GM12878 (cell line): Measurements from ENCODE around the gene SRPX2. TPM values are rescaled to one million over a fixed set of nuclear protein-coding genes. Genes with fewer than 3 reads are reported as not detected.

Experiments used
- ATAC-seq: fragments of 200-7000 bp; cut with Tn5 transposase; 3 replicates; pipeline ENCODE4 v1.9.1; 2020; ENCODE audit warnings: mild to moderate bottlenecking, moderate library complexity
- Bru-seq: library from RNA; stranded (reverse); fragments of 400-500 nt; gene quantifications from one replicate; lab custom pipeline; 2021; lab: Mats Ljungman, UMichigan
- BruChase-seq, 2 experiments: library from RNA; stranded (reverse); fragments of 400-500 nt; gene quantifications; one replicate each; lab custom pipeline; 2021; lab: Mats Ljungman, UMichigan
- BruUV-seq: library from RNA; stranded (reverse); fragments of 400-500 nt; replicated peaks from 2 replicates; lab custom pipeline; 2021; lab: Mats Ljungman, UMichigan
- CTCF ChIA-PET: fragments of 300-600 bp; sonication (Branson Sonifier 250); formaldehyde crosslinking; extraction: SDS; loops from one replicate; lab custom pipeline; 2021; ENCODE audit warnings: inconsistent platforms; lab: Yijun Ruan, JAX
- POLR2A ChIA-PET: fragments of 350-600 bp; formaldehyde crosslinking; extraction: SDS; loops from one replicate; lab custom pipeline; 2021; ENCODE audit warnings: inconsistent platforms; lab: Charles Lee
- RAD21 ChIA-PET: fragments of 300-600 bp; sonication (Branson Sonifier 250); formaldehyde crosslinking; loops from one replicate; lab custom pipeline; 2023; ENCODE audit warnings: antibody characterized with exemption; ENCODE audit not compliant: unreplicated experiment; lab: Charles Lee
- SMC1A ChIA-PET: fragments of 300-600 bp; sonication (Branson Sonifier 250); formaldehyde crosslinking; loops from one replicate; lab custom pipeline; 2023; ENCODE audit not compliant: unreplicated experiment, uncharacterized antibody; lab: Charles Lee
- DNase-seq: peaks from one replicate; pipeline ENCODE4 v3.0.0-alpha.2; 2011; ENCODE audit warnings: low read depth, low spot score
- FAIRE-seq: peaks from 3 replicates; lab custom pipeline; 2011; peaks lifted over from hg19 to GRCh38; lab: Jason Lieb, UNC
- H2AFZ ChIP-seq: 2 replicates; pipeline ENCODE4 v1.6.0; 2011; ENCODE audit warnings: low read depth, low read length, control low read depth; ENCODE audit not compliant: control insufficient read depth
- H3K27ac ChIP-seq: 2 replicates; pipeline ENCODE4 v1.5.1; 2011; ENCODE audit warnings: control low read depth; ENCODE audit not compliant: control insufficient read depth, insufficient read depth
- H3K27me3 ChIP-seq, 2 experiments: replicated peaks in 1 of 2; 2 replicates each; pipeline versions ENCODE4 v1.6.0 to v1.6.1; 2011; ENCODE audit warnings: low read length in 1 of 2; ENCODE audit not compliant: control insufficient read depth in 2 of 2, insufficient read depth in 2 of 2
- H3K36me3 ChIP-seq, 2 experiments: 2 replicates each; pipeline ENCODE4 v1.5.1; 2011; ENCODE audit warnings: low read length in 1 of 2; ENCODE audit not compliant: control insufficient read depth in 2 of 2, insufficient read depth in 2 of 2
- H3K4me1 ChIP-seq: 2 replicates; pipeline ENCODE4 v1.6.1; 2011; ENCODE audit warnings: mild to moderate bottlenecking, low read length, moderate library complexity, mixed read lengths; ENCODE audit not compliant: control insufficient read depth, insufficient read depth
- H3K4me2 ChIP-seq: 2 replicates; pipeline ENCODE4 v1.6.0; 2011; ENCODE audit warnings: control low read depth; ENCODE audit not compliant: control insufficient read depth, insufficient read depth
- H3K4me3 ChIP-seq: fragments of 200-600 bp; sonication (generic); 2 replicates; pipeline ENCODE4 v1.5.1; 2016
- H3K79me2 ChIP-seq: 2 replicates; pipeline ENCODE4 v1.6.0; 2011; ENCODE audit warnings: low read length; ENCODE audit not compliant: control insufficient read depth, insufficient read depth
- H3K9ac ChIP-seq: 2 replicates; pipeline ENCODE4 v1.8.0; 2011; ENCODE audit warnings: low read length, control low read depth, mixed read lengths; ENCODE audit not compliant: control insufficient read depth, insufficient read depth
- H3K9me3 ChIP-seq: replicated peaks from 3 replicates; pipeline ENCODE4 v1.5.1; 2011; ENCODE audit warnings: mild to moderate bottlenecking, low read length; ENCODE audit not compliant: control insufficient read depth, insufficient read depth
- H4K20me1 ChIP-seq: 2 replicates; pipeline ENCODE4 v1.6.0; 2011; ENCODE audit not compliant: control insufficient read depth, insufficient read depth
- IKZF2 ChIP-seq, 2 experiments: fragments of 450-650 bp; IDR thresholded peaks; 2 replicates each; pipeline ENCODE4 v1.6.1; 2017; ENCODE audit warnings: mild to moderate bottlenecking in 2 of 2, moderate library complexity in 2 of 2
- PML ChIP-seq: IDR thresholded peaks from 2 replicates; pipeline ENCODE4 v1.6.1; 2012; ENCODE audit warnings: low read length, inconsistent platforms
- RB1 ChIP-seq: fragments of 450-650 bp; formaldehyde crosslinking; IDR thresholded peaks from 2 replicates; pipeline ENCODE4 v1.6.1; 2017; ENCODE audit warnings: mild to moderate bottlenecking, borderline replicate concordance
- RUNX3 ChIP-seq: IDR thresholded peaks from 2 replicates; pipeline ENCODE4 v1.6.1; 2012; ENCODE audit warnings: low read length, inconsistent platforms
- ZSCAN29 ChIP-seq: fragments of 450-650 bp; IDR thresholded peaks from 2 replicates; pipeline ENCODE4 v1.6.1; 2017; ENCODE audit warnings: mild to moderate bottlenecking, moderate library complexity
- WGBS: methylation state at CpG from one replicate; pipeline ENCODE4 v1.1.6; 2016; ENCODE audit warnings: low lambda C conversion rate; ENCODE audit not compliant: insufficient replicate concordance, insufficient coverage; ENCODE audit errors: missing lambda C conversion rate; 5-methylcytosine and 5-hydroxymethylcytosine counted together
- in situ Hi-C: fragments of 300-500 bp; cut with MboI; formaldehyde crosslinking; loops from 9 replicates; pipeline ENCODE4 v1.14.3; 2018; ENCODE audit warnings: mixed read lengths
- intact Hi-C: fragments of 100-400 bp; cut with micrococcal nuclease; formaldehyde crosslinking; loops from one replicate; pipeline ENCODE4 v1.14.2; 2022; ENCODE audit not compliant: unreplicated experiment
- long read RNA-seq, 2 experiments: library from polyadenylated mRNA; unstranded; transcript quantifications; one replicate each; pipeline ENCODE4 v2.0.0, GENCODE V29; 2019 to 2020
- polyA minus RNA-seq, 3 experiments: library from RNA; depleted of rRNA, polyadenylated mRNA; stranded (reverse); fragments of >200 nt; gene quantifications; 2 replicates each; pipeline ENCODE4 v1.2.3, GENCODE V29; 2011
- polyA plus RNA-seq, 11 experiments: library from polyadenylated mRNA; depleted of rRNA in 4 of 11; unstranded in 6 of 11; stranded (reverse) in 5 of 11; fragments of >200 nt; fragmentation: Nextera tagmentation in 4 of 11; fragmentation: Illumina TruSeq in 1 of 11; extraction: Ambion mirVana in 4 of 11; extraction: Trizol in 1 of 11; gene quantifications; 1 replicate in 1 of 11; 2 replicates in 10 of 11; pipeline versions ENCODE4 v1.2.1 to v1.2.3, GENCODE V29; 2011 to 2016; ENCODE audit warnings: inconsistent platforms in 2 of 11, missing spikeins in 2 of 11, low read depth in 1 of 11
- total RNA-seq, 4 experiments: library from RNA; depleted of rRNA in 3 of 4; stranded (reverse); fragments of >200 nt in 3 of 4; fragmentation: Illumina TruSeq in 1 of 4; extraction: Trizol in 1 of 4; gene quantifications; 2 replicates each; pipeline versions ENCODE4 v1.2.1 to v1.2.3, GENCODE V29; 2013 to 2021

The SRPX2 gene
- total RNA-seq (2013; cell fraction: nucleolus; rRNA removed), result not detected in 2 replicates
- not detected in 2 replicates for total RNA-seq (2014; rRNA removed)
- not detected in 2 replicates for total RNA-seq (2014; rRNA removed; fragmentation: Illumina TruSeq; extraction: Trizol)
- total RNA-seq (2021), result not detected in 2 replicates
- polyA plus RNA-seq (2011; ENCODE audit: low read depth), result not detected
- not detected in 2 replicates for polyA plus RNA-seq (2011; rRNA removed)
- polyA plus RNA-seq (2011; cell fraction: cytosol; rRNA removed), result not detected in 2 replicates
- not detected in 2 replicates for polyA plus RNA-seq (2011; cell fraction: nucleus; rRNA removed)
- polyA plus RNA-seq (2012), result not detected in 2 replicates
- not detected in 2 replicates for polyA plus RNA-seq (2014; fragmentation: Illumina TruSeq; extraction: Trizol)
- not detected for polyA plus RNA-seq (2014; fragmentation: Nextera tagmentation; extraction: Ambion mirVana)
- polyA plus RNA-seq (2014; rRNA removed), result not detected in 2 replicates
- polyA plus RNA-seq (2016; fragmentation: Nextera tagmentation; extraction: Ambion mirVana), result not detected
- not detected in 2 replicates for polyA minus RNA-seq (2011; rRNA and poly(A)+ RNA removed)
- not detected in 2 replicates for polyA minus RNA-seq (2011; cell fraction: cytosol; rRNA and poly(A)+ RNA removed)
- not detected in 2 replicates for polyA minus RNA-seq (2011; cell fraction: nucleus; rRNA and poly(A)+ RNA removed)
- Bru-seq, nascent RNA, result not detected
- percentile 3 among the genes with signal in this experiment for BruChase-seq, experiment 1, labeled RNA remaining after a 6-hour chase
- BruChase-seq, experiment 2, labeled RNA remaining after a 2-hour chase, result not detected
- long read RNA-seq, experiment 1, result 0 reads
- long read RNA-seq, experiment 2, result 0 reads

DNA sequence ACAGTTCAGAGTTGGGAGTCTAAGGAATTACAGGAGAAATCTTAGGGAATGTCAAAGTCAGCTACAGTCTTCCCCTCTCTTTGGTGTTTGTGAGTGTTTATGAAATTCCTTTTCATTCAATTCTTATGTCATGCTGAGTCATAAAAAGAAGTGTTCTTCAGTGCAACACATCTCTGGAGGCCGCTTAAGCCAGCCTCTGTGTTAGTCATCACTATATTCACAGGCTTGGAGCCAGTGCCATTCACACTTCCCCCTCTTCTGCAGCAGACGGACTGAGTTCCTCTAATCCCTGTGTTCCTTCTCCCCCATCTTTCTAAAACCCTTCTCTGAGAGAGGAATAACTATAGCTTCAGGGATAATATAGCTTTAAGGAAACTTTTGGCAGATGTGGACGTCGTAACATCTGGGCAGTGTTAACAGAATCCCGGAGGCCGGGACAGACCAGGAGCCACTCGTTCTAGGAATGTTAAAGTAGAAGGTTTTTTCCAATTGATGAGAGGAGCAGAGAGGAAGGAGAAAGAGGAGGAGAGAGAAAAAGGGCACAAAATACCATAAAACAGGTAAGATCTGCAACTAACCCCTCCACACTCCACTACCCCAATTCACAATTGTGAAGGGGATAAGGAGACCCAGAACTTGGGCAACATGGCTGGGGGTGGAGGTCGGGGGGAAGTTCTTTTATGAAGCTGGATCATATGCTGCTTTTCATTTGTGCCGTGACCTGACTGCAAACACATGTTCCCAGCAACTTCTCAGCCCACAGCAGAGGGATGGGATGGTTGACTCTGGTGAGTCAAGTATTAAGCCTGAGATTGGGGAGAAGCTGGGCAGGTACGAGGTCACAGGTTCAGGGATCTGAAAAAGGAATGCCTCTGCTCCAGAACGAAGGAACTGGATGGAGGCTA is at the start of gene SRPX2:
SRPX2 (plus strand) TSS at position 244 of the 905 bp plus-strand sequence. CDS start 2,124 bp downstream, outside the sequence.
- ChIA-PET SMC1A (interaction anchor here (0.6 kb wide), 1 partner anchor 20 kb away, joined by 4 read pairs; no protein-coding TSS in a partner anchor), POLR2A (no interaction called here), CTCF (no interaction called here), RAD21 (no interaction called here)
- no TSS peak for BruUV-seq
- Histone ChIP-seq H3K27me3 (no peaks in the 10 kb centered on the region; a peak in 1 of 4 replicates), H3K36me3 (no peaks in the 10 kb centered on the region), H3K4me1 (no peaks in the 10 kb centered on the region), H3K4me2 (no peak within 1 kb of the TSS), H3K9me3 (no peaks in the 10 kb centered on the region), H3K27ac (no peak within 1 kb of the TSS), H3K4me3 (no peak within 1 kb of the TSS), H4K20me1 (no peaks in the 10 kb centered on the region), H2AFZ (no peak within 1 kb of the TSS), H3K9ac (no peak within 1 kb of the TSS), H3K79me2 (no peaks in the 10 kb centered on the region)
- WGBS, result 20% methylated on average over 11 of the region's 11 CpGs
- FAIRE-seq (no peak), ATAC-seq (no peak), DNase-seq (no peak)
- in situ Hi-C loops (no loop called here), intact Hi-C loops (no loop called here)
- TF ChIP-seq PML (no peak), ZSCAN29 (no peak), RB1 (no peak), RUNX3 (no peak), IKZF2 (IDR thresholded peaks at IDR 0.05) (no peak)
